Measurements from ENCODE around the gene TEN1. TPM values are rescaled to one million over a fixed set of nuclear protein-coding genes. Genes with fewer than 3 reads are reported as not detected.

The TEN1 gene
- total and polyA plus RNA-seq, 9 of the 15 experiments (the other 6 are each of a cell fraction or from before 2014, with no cell fraction given): 1.3 to 25.7 (median 10.1) TPM

DNA sequence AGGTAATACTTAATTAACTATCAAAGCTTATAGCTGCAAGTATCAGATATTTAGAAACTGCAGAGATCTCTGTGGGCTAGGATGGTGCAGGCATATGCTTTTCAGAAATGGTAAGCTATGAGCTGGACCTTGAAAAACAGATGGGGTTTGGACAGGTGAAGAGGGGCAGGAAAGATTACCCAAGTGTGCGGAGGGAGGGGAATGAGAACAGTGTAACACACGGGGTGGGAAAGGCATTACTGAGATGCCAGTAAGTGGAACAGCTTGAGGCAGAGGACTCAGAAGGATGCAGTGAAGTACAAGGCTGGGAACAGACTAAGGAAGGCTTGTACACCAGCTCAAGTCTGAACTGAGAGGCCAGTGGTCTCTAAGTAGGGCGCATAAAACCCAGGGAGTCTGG lies 70.2 kb downstream of the TEN1 start:
- no peak overlapping the region for H3K27ac ChIP-seq (ENCODE audit: extremely low read depth, low read depth, low read length)
- CTCF ChIA-PET (ENCODE audit: low intra/inter-chr PET ratio): no interaction called here
- no peak overlapping the region for H2AFZ ChIP-seq (ENCODE audit: low read depth, low read length)
- ATAC-seq (no peak), DNase-seq (ENCODE audit: extremely low read depth in 1 of 4, low spot score in 3 of 4) (no peak), FAIRE-seq (no peak)
- no peaks in the 10 kb centered on the region for H3K27me3 ChIP-seq (ENCODE audit: control insufficient read depth in 2 of 2, insufficient read depth in 2 of 2, low read length in 2 of 2)
- TF ChIP-seq WHSC1 (IDR thresholded peaks at IDR 0.05; ENCODE audit: low read length) (no peak), ZNF133 (CRISPR knock-in tag; IDR thresholded peaks at IDR 0.05) (no peak), ZKSCAN1 (IDR thresholded peaks at IDR 0.05; ENCODE audit: low read depth, low read length) (no peak), XRCC5 (IDR thresholded peaks at IDR 0.05; ENCODE audit: low read depth, low read length) (no peak), HDGF (IDR thresholded peaks at IDR 0.05) (no peak), PHTF2 (CRISPR knock-in tag; IDR thresholded peaks at IDR 0.05) (no peak), RBM17 (IDR thresholded peaks at IDR 0.05; ENCODE audit: borderline replicate concordance, low read depth, low read length) (no peak), ARID2 (IDR thresholded peaks at IDR 0.05) (no peak), MTF1 (CRISPR knock-in tag; IDR thresholded peaks at IDR 0.05; ENCODE audit: borderline replicate concordance) (no peak), ZNF589 (CRISPR knock-in tag; IDR thresholded peaks at IDR 0.05; ENCODE audit: low read depth) (no peak), BMI1 (IDR thresholded peaks at IDR 0.05; ENCODE audit: low read length) (no peak), HIVEP1 (CRISPR knock-in tag; IDR thresholded peaks at IDR 0.05) (no peak), ETS2 (tag; IDR thresholded peaks at IDR 0.05; ENCODE audit: borderline replicate concordance, poor library complexity, severe bottlenecking) (no peak)
- TF ChIP-seq, protein P1, sequence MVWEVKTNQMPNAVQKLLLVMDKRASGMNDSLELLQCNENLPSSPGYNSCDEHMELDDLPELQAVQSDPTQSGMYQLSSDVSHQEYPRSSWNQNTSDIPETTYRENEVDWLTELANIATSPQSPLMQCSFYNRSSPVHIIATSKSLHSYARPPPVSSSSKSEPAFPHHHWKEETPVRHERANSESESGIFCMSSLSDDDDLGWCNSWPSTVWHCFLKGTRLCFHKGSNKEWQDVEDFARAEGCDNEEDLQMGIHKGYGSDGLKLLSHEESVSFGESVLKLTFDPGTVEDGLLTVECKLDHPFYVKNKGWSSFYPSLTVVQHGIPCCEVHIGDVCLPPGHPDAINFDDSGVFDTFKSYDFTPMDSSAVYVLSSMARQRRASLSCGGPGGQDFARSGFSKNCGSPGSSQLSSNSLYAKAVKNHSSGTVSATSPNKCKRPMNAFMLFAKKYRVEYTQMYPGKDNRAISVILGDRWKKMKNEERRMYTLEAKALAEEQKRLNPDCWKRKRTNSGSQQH (CRISPR knock-in tag; IDR thresholded peaks at IDR 0.05): no peak
- TF ChIP-seq, protein P2, sequence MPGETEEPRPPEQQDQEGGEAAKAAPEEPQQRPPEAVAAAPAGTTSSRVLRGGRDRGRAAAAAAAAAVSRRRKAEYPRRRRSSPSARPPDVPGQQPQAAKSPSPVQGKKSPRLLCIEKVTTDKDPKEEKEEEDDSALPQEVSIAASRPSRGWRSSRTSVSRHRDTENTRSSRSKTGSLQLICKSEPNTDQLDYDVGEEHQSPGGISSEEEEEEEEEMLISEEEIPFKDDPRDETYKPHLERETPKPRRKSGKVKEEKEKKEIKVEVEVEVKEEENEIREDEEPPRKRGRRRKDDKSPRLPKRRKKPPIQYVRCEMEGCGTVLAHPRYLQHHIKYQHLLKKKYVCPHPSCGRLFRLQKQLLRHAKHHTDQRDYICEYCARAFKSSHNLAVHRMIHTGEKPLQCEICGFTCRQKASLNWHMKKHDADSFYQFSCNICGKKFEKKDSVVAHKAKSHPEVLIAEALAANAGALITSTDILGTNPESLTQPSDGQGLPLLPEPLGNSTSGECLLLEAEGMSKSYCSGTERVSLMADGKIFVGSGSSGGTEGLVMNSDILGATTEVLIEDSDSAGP (CRISPR knock-in tag; IDR thresholded peaks at IDR 0.05): no peak
- TF ChIP-seq, protein P3, sequence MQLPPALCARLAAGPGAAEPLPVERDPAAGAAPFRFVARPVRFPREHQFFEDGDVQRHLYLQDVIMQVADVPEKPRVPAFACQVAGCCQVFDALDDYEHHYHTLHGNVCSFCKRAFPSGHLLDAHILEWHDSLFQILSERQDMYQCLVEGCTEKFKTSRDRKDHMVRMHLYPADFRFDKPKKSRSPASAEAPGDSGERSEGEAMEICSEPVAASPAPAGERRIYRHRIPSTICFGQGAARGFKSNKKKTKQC (CRISPR knock-in tag; IDR thresholded peaks at IDR 0.05): no peak
- TF ChIP-seq, protein P4, sequence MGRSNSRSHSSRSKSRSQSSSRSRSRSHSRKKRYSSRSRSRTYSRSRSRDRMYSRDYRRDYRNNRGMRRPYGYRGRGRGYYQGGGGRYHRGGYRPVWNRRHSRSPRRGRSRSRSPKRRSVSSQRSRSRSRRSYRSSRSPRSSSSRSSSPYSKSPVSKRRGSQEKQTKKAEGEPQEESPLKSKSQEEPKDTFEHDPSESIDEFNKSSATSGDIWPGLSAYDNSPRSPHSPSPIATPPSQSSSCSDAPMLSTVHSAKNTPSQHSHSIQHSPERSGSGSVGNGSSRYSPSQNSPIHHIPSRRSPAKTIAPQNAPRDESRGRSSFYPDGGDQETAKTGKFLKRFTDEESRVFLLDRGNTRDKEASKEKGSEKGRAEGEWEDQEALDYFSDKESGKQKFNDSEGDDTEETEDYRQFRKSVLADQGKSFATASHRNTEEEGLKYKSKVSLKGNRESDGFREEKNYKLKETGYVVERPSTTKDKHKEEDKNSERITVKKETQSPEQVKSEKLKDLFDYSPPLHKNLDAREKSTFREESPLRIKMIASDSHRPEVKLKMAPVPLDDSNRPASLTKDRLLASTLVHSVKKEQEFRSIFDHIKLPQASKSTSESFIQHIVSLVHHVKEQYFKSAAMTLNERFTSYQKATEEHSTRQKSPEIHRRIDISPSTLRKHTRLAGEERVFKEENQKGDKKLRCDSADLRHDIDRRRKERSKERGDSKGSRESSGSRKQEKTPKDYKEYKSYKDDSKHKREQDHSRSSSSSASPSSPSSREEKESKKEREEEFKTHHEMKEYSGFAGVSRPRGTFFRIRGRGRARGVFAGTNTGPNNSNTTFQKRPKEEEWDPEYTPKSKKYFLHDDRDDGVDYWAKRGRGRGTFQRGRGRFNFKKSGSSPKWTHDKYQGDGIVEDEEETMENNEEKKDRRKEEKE (IDR thresholded peaks at IDR 0.05; ENCODE audit: borderline replicate concordance in 1 of 2, control insufficient read depth in 1 of 2, low read depth in 2 of 2, low read length in 1 of 2): no peak
- in situ Hi-C loops (cut with MboI) (no loop called here), intact Hi-C loops (cut with micrococcal nuclease) (no loop called here)
- WGBS (ENCODE audit: insufficient coverage, low coverage, missing lambda C conversion rate): 80% methylated on average over 3 of the region's 3 CpGs
- H3K9me3 ChIP-seq (replicated peaks; ENCODE audit: control insufficient read depth, insufficient read depth, low read depth, low read length): no peaks in the 10 kb centered on the region
- no TSS peak for BruUV-seq (replicated peaks)
- no peak overlapping the region for H3K4me3 ChIP-seq
- no peaks in the 10 kb centered on the region for H3K9me1 ChIP-seq (ENCODE audit: control insufficient read depth, insufficient read depth, low read length)
- no peak overlapping the region for H3K9ac ChIP-seq (ENCODE audit: insufficient read depth in 1 of 2, low read depth in 2 of 2, low read length in 2 of 2)
- H3K4me2 ChIP-seq (ENCODE audit: insufficient read depth, low read length): no peak overlapping the region
- H3K79me2 ChIP-seq (ENCODE audit: control insufficient read depth, insufficient read depth, low read length): peaks cover 11% of the 10 kb centered on the region; the same call in 2 of the 3 replicates
- H4K20me1 ChIP-seq (replicated peaks; ENCODE audit: control insufficient read depth, insufficient read depth, low read length): no peaks in the 10 kb centered on the region
- peaks cover 90% of the 10 kb centered on the region for H3K36me3 ChIP-seq (ENCODE audit: control insufficient read depth, insufficient read depth, low read length)
- H3K4me1 ChIP-seq (replicated peaks in 1 of 2; ENCODE audit: control insufficient read depth in 2 of 2, insufficient read depth in 2 of 2, low read length in 2 of 2): peaks cover 5 to 9% of the 10 kb centered on the region in 2 experiments; a peak in 3 of 5 replicates
- POLR2A ChIA-PET: interaction anchor here (0.6 to 2.8 kb wide), 3 partner anchors 9 to 335 kb away, joined by 3 to 14 read pairs (median 5); no protein-coding TSS in a partner anchor
